Natural killer cell (primary cell): ENCODE measurements around the gene HSPA9. TPM values are rescaled to one million over a fixed set of nuclear protein-coding genes. Genes with fewer than 3 reads are reported as not detected.

ENCODE experiments used
- ATAC-seq, 3 donors: fragments of 150-1000 bp in 2 of 3; fragments of 200-7000 bp in 1 of 3; cut with Tn5 transposase; 1 replicate in 1 of 3; 2 replicates in 2 of 3; pipeline ENCODE4 v1.10.0; 2021; ENCODE audit warnings: mild to moderate bottlenecking in 2 of 3, moderate library complexity in 2 of 3
- DNase-seq, 2 donors: peaks; one replicate each; pipeline versions ENCODE4 v3.0.0 to v3.0.0-alpha.2; 2013 to 2021; ENCODE audit warnings: mixed read lengths in 1 of 2
- H3K27ac ChIP-seq: one replicate; pipeline ENCODE4 v1.5.1; 2013; ENCODE audit warnings: mild to moderate bottlenecking, low read length
- H3K27me3 ChIP-seq: one replicate; pipeline ENCODE4 v1.6.1; 2013; ENCODE audit warnings: low read length; ENCODE audit not compliant: control insufficient read depth, insufficient read depth
- H3K36me3 ChIP-seq: one replicate; pipeline ENCODE4 v1.6.1; 2013; ENCODE audit warnings: low read length; ENCODE audit not compliant: control insufficient read depth, insufficient read depth
- H3K4me1 ChIP-seq: one replicate; pipeline ENCODE4 v1.6.1; 2013; ENCODE audit warnings: low read length; ENCODE audit not compliant: control insufficient read depth, insufficient read depth
- H3K4me3 ChIP-seq: one replicate; pipeline ENCODE4 v1.5.1; 2013; ENCODE audit warnings: low read length
- H3K9me3 ChIP-seq: one replicate; pipeline ENCODE4 v1.6.1; 2013; ENCODE audit warnings: low read length; ENCODE audit not compliant: control insufficient read depth, insufficient read depth
- H3K27ac Mint-ChIP-seq, 2 donors: one replicate each; pipeline ENCODE4 v1.8.0; 2022; ENCODE audit warnings: mild to moderate bottlenecking in 2 of 2, mixed read lengths in 2 of 2, moderate library complexity in 1 of 2
- H3K27me3 Mint-ChIP-seq, 2 donors: one replicate each; pipeline ENCODE4 v1.8.0; 2022; ENCODE audit warnings: low read depth in 2 of 2, mixed read lengths in 2 of 2
- H3K36me3 Mint-ChIP-seq: one replicate; pipeline ENCODE4 v1.8.0; 2022; ENCODE audit warnings: mixed read lengths
- H3K4me1 Mint-ChIP-seq, 2 donors: one replicate each; pipeline ENCODE4 v1.8.0; 2022; ENCODE audit warnings: mixed read lengths in 2 of 2
- H3K4me3 Mint-ChIP-seq: one replicate; pipeline ENCODE4 v1.8.0; 2022; ENCODE audit warnings: mild to moderate bottlenecking, moderate library complexity, mixed read lengths
- H3K9me3 Mint-ChIP-seq, 2 donors: one replicate each; pipeline ENCODE4 v1.8.0; 2022; ENCODE audit warnings: mixed read lengths in 2 of 2
- CTCF ChIP-seq: fragments of 200-600 bp; IDR thresholded peaks from one replicate; pipeline ENCODE4 v1.8.0; 2022; ENCODE audit warnings: antibody characterized with exemption
- WGBS: methylation state at CpG from one replicate; pipeline ENCODE4 v1.1.7; 2013; ENCODE audit warnings: missing lambda C conversion rate; ENCODE audit not compliant: insufficient coverage; 5-methylcytosine and 5-hydroxymethylcytosine counted together
- intact Hi-C: fragments of 100-400 bp; cut with micrococcal nuclease; formaldehyde crosslinking; loops from one replicate; pipeline ENCODE4 v1.14.2; 2022
- total RNA-seq, 4 donors: library from RNA; stranded (reverse); fragments of 120-200 nt in 1 of 4; gene quantifications; one replicate each; pipeline versions ENCODE4 v1.2.3 to v1.2.4, GENCODE V29; 2013 to 2022

Gene HSPA9
- total RNA-seq, 3 donors from 2014 or later (not counting 1 experiment from before 2014, with no cell fraction given), result 272 to 308 (median 308) TPM

GRCh38 chr5:138583984-138584637 lies 8.9 kb upstream of the HSPA9 start:
- Histone ChIP-seq H3K9me3 (no peaks in the 10 kb centered on the region), H3K4me1 (peaks cover 4% of the 10 kb centered on the region), H3K36me3 (no peaks in the 10 kb centered on the region), H3K4me3 (no peak overlapping the region), H3K27ac (no peak overlapping the region), H3K27me3 (no peaks in the 10 kb centered on the region)
- no peak overlapping the region for H3K4me3 Mint-ChIP-seq
- H3K4me1 Mint-ChIP-seq, result no peaks in the 10 kb centered on the region
- H3K27me3 Mint-ChIP-seq, result peaks cover 13 to 15% of the 10 kb centered on the region in 2 donors
- no peaks in the 10 kb centered on the region for H3K9me3 Mint-ChIP-seq
- no peak overlapping the region for H3K27ac Mint-ChIP-seq
- no peak for TF ChIP-seq CTCF
- DNase-seq (no peak), ATAC-seq (no peak)
- 88% methylated on average over 8 of the region's 8 CpGs for WGBS
- intact Hi-C loops, result no loop called here
- H3K36me3 Mint-ChIP-seq, result no peaks in the 10 kb centered on the region

- no peak overlapping the region for H3K27ac ChIP-seq
- ATAC-seq (no peak), DNase-seq (no peak)
- no peak overlapping the region for H3K4me3 ChIP-seq
- Mint-ChIP-seq H3K9me3 (no peaks in the 10 kb centered on the region), H3K27ac (no peak overlapping the region), H3K4me1 (no peaks in the 10 kb centered on the region), H3K27me3 (peaks cover 13 to 15% of the 10 kb centered on the region in 2 donors), H3K36me3 (no peaks in the 10 kb centered on the region), H3K4me3 (no peak overlapping the region)
- TF ChIP-seq CTCF, result no peak
- H3K9me3 ChIP-seq, result no peaks in the 10 kb centered on the region
- H3K27me3 ChIP-seq, result no peaks in the 10 kb centered on the region
- 88% methylated on average over 3 of the region's 3 CpGs for WGBS
- peaks cover 4% of the 10 kb centered on the region for H3K4me1 ChIP-seq
- intact Hi-C loops, result no loop called here
- H3K36me3 ChIP-seq, result no peaks in the 10 kb centered on the region
These were observed 7.8 kb upstream of the HSPA9 start for GRCh38 chr5:138582959-138583358.

GRCh38 chr5:138580777-138581176 lies 5.6 kb upstream of the HSPA9 start:
- ATAC-seq, result no peak
- H3K27me3 ChIP-seq, result no peaks in the 10 kb centered on the region

More at GRCh38 chr5:138580777-138581176, 5.6 kb upstream of the HSPA9 start:
- peaks cover 4 to 6% of the 10 kb centered on the region in 2 donors for H3K4me1 Mint-ChIP-seq
- H3K27ac ChIP-seq, result no peak overlapping the region
- H3K36me3 ChIP-seq, result no peaks in the 10 kb centered on the region
- H3K9me3 Mint-ChIP-seq, result peaks cover 0 to 2% of the 10 kb centered on the region in 2 donors
- peaks cover 10% of the 10 kb centered on the region for H3K4me1 ChIP-seq
- H3K36me3 Mint-ChIP-seq, result no peaks in the 10 kb centered on the region
- H3K4me3 Mint-ChIP-seq, result no peak overlapping the region
- intact Hi-C loops, result no loop called here
- H3K27me3 Mint-ChIP-seq, result peaks cover 6 to 7% of the 10 kb centered on the region in 2 donors
- H3K9me3 ChIP-seq, result no peaks in the 10 kb centered on the region
- no peak for DNase-seq
- H3K4me3 ChIP-seq, result no peak overlapping the region
- no peak overlapping the region for H3K27ac Mint-ChIP-seq
- TF ChIP-seq CTCF, result no peak
